ENCODE measurements around the gene COX17.
A peak's percentile ranks its signal among the peaks of the same experiment; 100 is the strongest.

The COX17 gene

GRCh38 chr3:119673875-119674274 is 3.3 kb downstream of the COX17 start:
- DNase-seq (ENCODE audit: low spot score) = no peak

GRCh38 chr3:119672776-119673175 is 4.4 kb downstream of the COX17 start:
- DNase-seq (ENCODE audit: low spot score) = no peak

- no peak for DNase-seq (ENCODE audit: low spot score)
These were observed 7.2 kb downstream of the COX17 start for GRCh38 chr3:119669906-119670570.

- DNase-seq (ENCODE audit: low spot score) = no peak
These were observed 11.1 kb downstream of the COX17 start for GRCh38 chr3:119665954-119666559.

GRCh38 chr3:119664850-119665379 is 12.3 kb downstream of the COX17 start:
- no peak for DNase-seq (ENCODE audit: low spot score)

GRCh38 chr3:119664370-119664769 is 12.8 kb downstream of the COX17 start:
- DNase-seq (ENCODE audit: low spot score) = no peak

GRCh38 chr3:119663885-119664284 is 13.3 kb downstream of the COX17 start:
- DNase-seq (ENCODE audit: low spot score) = no peak

- DNase-seq (ENCODE audit: low spot score) = no peak
These were observed 14.4 kb downstream of the COX17 start for GRCh38 chr3:119662604-119663373.

GRCh38 chr3:119660474-119661440 is 16.4 kb downstream of the COX17 start, which contains the start of gene POPDC2:
TSS of gene POPDC2 (minus strand) at chr3:119660589. CDS start at chr3:119660423, 166 bp downstream.
- no peak for DNase-seq (ENCODE audit: low spot score)

- no peak for DNase-seq (ENCODE audit: low spot score)
These were observed 17.5 kb downstream of the COX17 start for GRCh38 chr3:119659606-119660291.

- DNase-seq (ENCODE audit: low spot score) = no peak
These were observed 18.2 kb downstream of the COX17 start for GRCh38 chr3:119658994-119659393.

- DNase-seq (ENCODE audit: low spot score) = peak; percentile 29
These were observed 19.1 kb downstream of the COX17 start for GRCh38 chr3:119657887-119658702.

GRCh38 chr3:119653876-119654275 is 23.3 kb downstream of the COX17 start:
- peak; percentile 33 for DNase-seq (ENCODE audit: low spot score)

- no peak for DNase-seq (ENCODE audit: low spot score)
These were observed 24.7 kb downstream of the COX17 start for GRCh38 chr3:119652306-119653033.

- no peak for DNase-seq (ENCODE audit: low spot score)
These were observed 27.4 kb downstream of the COX17 start for GRCh38 chr3:119649761-119650160.

- DNase-seq (ENCODE audit: low spot score) = no peak
These were observed 29.2 kb downstream of the COX17 start for GRCh38 chr3:119647843-119648575.

- no peak for DNase-seq (ENCODE audit: low spot score)
These were observed 30.0 kb downstream of the COX17 start for GRCh38 chr3:119647171-119647570.

GRCh38 chr3:119645813-119646212 is 31.4 kb downstream of the COX17 start:
- no peak for DNase-seq (ENCODE audit: low spot score)

- no peak for DNase-seq (ENCODE audit: low spot score)
These were observed 32.7 kb downstream of the COX17 start for GRCh38 chr3:119644481-119644880.

Data from Ammon's horn (tissue), 1 donor.